A673 (cell line): ENCODE measurements around the gene PRDM16.

Experiments
- CTCF ChIP-seq: fragments of 300-800, 200-600 bp; sonication (generic); conservative IDR thresholded peaks from 2 replicates; pipeline ENCODE4 v1.5.1; 2017; ENCODE audit warnings: low read depth, mild to moderate bottlenecking, antibody characterized with exemption, low read length, moderate library complexity, mixed read lengths
- EZH2 ChIP-seq: fragments of 200-600 bp; sonication (generic); IDR thresholded peaks from 2 replicates; pipeline ENCODE4 v1.6.1; 2017; ENCODE audit warnings: borderline replicate concordance, low read depth, mild to moderate bottlenecking, mixed read lengths, antibody characterized with exemption, low read length; ENCODE audit not compliant: poor library complexity, severe bottlenecking

GRCh38 chr1:3064296-3064850, 4.6 kb upstream of the PRDM16 start:
- TF ChIP-seq CTCF (no peak), EZH2 (no peak)
